Stimulated activated CD8-positive, alpha-beta memory T cell treated with anti-CD3 and anti-CD28 coated beads, Interleukin-7, amount 100 ng/mL, for 4 hours (primary cell): Measurements from ENCODE around the gene MKI67.

Source experiments
- DNase-seq, 2 donors: peaks; one replicate each; pipeline ENCODE4 v3.0.0-alpha.2; 2020; ENCODE audit warnings: low read depth in 2 of 2

MKI67 gene

DNA sequence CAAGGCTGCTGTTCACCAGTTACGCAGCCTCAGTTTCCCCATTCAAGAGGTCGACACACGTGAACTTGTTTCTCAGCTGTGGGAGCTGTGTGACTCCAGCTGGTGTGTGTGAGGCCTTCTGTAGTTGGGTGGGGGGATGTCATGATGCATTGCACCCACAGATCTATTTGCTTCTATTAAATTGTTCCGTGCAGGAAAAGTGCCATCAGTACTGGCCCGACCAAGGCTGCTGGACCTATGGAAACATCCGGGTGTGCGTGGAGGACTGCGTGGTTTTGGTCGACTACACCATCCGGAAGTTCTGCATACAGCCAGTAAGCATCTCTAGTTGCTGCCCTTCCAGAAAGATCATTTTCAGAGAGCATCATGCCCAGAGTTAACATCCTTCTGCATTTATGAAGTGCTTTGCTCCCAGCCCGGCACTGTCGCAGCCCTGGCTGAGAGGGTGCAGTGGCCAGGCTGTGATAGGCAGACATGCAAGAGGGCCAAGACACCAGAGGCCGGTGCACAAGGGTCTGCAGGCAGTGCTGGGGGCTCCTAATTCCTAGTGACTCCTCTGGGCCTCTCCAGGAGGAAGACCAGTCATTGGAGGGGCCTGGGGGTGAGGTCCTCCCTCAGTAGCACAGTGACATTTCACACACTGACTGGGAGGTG is 60.2 kb downstream of the MKI67 start:
- no peak for DNase-seq

DNA sequence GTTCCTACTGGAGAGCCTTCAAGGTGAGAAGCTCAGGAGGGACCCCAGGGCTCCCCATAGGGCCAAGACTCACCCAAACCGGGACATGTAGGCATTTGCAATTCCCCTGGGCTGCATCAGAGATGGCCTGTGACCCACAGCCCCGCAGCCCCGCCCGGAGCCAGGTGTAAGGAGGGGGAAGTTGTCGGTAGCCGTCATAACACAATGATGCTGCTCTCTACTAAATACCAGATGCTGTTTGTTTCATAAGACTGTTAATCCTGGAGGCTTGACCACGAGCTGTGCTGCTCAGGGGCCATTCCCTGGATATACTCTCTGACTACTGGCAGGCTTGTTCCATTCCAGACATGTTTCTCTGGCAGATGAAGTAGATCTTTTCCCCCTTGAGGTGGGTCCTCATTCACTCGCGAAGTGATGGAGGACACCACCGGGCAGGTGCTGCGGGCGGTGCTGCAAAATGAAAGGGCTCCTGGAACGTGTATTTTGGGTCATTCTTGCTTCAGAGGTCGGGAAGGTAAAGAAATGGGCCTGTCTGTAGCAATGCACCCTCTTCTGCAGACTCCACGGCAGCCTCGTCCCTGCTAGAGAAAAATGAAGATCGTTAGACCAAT is 61.1 kb downstream of the MKI67 start:
- no peak for DNase-seq

- DNase-seq = peak; percentile 79 to 85
Measured at GRCh38 chr10:128064108-128064969, 61.9 kb downstream of the MKI67 start.

DNA sequence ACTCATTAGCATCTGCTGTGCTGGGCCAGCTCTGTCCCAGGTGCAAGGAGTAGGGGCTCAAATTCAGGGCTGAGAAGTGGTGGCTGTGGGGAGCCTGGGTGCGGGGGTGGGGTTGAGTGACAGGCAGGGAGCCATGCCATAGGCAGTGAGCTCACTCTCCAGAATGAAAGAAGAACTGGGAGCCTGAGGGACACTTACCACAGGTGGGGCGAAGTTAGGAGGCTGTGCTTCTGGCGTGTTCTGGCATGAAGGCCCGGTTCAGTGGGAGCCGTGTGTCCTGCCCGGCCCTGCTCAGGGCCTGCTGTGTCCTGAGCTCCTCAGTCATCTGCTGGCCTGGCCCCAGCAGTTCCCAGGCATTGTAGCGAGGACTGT is 62.5 kb downstream of the MKI67 start:
- no peak for DNase-seq

DNA sequence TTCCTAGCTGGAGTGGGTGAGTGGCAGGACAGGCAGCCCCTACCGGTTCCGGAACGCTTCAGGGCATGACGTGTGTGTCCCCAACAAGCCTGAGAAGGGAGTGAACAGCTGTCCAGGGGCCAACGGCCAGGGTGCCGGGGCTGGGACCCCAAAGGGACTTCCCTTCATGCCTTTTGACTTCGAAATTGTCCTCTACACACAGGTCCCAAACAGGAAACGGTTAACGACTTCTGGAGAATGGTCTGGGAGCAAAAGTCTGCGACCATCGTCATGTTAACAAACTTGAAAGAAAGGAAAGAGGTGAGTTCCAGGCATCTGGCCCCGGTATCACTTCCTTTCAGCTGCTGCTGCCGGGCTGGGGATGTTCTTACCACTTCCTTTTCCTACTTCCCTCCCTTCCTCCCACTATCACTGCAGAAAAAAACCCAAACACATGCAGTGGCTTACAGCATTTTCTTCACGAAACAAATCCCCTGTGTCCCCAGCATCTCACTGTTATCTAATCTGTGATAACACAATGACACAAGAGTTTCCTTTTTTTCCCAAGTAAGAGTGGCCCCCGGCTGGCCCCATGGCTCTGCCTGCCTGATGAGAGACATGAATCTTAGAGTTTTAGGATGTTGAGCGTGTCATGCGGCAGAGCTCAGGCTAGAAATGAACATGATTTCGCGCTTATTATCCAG is 63.2 kb downstream of the MKI67 start:
- DNase-seq = peak; percentile 46 to 50

GRCh38 chr10:128062331-128062880 is 63.8 kb downstream of the MKI67 start:
- no peak for DNase-seq

GRCh38 chr10:128061306-128062300 is 64.6 kb downstream of the MKI67 start:
- DNase-seq = no peak

- no peak for DNase-seq
Measured at GRCh38 chr10:128060341-128061250, 65.6 kb downstream of the MKI67 start.

- no peak for DNase-seq
Measured at GRCh38 chr10:128059982-128060293, 66.3 kb downstream of the MKI67 start.

DNA sequence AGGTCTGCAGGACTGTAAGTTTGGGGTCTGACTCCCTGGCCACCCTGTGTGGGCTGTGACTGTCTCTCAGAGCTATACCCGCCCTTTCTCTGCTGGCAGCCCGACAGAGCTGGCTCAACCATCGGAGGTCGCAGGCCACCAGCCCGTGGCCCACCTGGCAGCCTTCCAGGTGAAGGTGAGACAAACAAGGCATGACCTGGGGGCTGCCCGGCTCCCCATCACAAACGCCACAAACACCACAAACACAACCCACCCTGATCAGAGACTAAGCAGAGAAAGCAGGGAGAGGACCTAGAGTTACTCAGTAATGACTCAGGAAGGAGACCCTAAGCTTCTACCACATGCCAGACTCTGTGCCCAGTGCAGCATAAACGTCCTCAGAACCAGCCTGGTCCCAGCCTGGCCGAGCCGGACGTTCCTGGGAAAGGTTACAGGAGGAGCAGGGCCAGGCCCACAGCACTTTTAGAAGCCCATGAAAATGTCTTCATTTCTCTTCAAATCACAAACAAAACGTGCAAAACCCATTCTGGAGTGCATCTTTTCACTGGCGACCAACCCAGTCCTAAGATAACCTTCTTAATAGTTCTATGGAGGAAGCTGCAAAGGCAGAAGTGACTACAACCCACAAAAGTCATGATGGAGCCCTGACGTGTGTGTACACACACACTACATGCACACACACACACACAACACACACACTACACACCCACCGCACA is 66.8 kb downstream of the MKI67 start:
- DNase-seq = no peak

- DNase-seq = no peak
Measured at GRCh38 chr10:128058750-128059134, 67.5 kb downstream of the MKI67 start.

DNA sequence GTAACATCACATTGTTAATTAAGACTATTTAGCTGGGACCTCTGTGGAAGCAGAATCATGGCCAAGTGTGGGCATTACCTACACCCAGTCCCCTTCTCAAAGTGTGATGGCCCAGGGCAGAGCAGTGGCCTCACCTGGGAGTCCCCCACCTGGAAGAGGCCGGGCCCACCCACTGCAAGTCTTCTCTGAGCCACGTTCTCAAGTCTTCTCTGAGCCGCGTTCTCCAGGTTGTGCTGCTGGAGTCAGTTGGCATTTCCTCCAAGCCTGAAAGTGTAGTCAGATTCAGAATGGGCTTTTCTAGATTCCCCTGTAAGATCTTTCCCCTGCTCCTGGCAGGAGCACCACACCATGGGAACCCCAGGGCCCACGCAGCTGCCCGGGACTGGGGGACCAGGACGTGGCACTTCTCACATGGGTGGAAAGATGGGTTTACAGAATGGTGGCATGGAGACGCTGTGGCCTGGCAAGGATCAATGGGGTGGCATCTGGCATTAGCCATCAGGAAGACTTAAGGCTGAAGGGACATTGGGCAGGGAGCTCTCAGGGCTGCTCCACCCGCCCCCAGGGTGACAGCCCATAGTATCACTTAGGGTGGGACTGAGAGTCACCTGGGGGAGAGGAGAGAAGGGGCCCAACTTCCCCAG is 68.0 kb downstream of the MKI67 start:
- no peak for DNase-seq

DNA sequence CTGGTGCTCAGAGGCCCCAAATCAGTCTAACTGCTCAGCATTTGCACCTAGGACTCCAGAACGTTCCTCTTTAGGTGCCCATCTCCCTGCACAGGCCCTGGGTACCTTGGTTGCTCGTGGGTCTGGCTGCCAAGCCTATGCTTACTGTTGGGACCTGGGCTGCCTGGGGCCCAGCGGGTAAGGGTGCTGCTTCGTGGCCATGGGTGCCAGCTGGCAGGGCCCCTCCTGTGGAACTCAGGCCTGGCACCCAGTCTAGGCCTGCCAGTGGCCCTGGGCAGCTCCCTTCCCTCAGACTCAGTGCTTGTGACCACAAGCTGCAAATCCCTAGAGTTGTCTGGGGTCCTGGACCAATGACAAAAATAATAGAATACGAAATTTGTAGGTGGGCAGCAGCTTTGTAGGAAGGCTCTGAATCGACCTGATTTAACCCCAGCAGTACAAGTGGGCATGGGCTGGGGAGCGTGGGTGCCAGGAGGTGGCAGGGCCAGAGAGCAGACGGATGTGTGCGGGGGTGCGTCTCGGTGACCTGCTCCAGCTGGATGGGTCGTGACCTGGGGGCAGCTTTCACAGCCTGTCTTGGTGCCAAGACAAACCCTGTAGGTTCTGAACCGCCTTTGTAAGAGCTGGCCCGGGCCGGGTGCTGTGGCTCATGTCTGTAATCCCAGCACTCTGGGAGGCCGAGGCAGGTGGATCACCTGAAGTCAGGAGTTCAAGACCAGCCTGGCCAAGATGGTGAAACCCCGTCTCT is 69.7 kb downstream of the MKI67 start:
- DNase-seq = no peak

DNA sequence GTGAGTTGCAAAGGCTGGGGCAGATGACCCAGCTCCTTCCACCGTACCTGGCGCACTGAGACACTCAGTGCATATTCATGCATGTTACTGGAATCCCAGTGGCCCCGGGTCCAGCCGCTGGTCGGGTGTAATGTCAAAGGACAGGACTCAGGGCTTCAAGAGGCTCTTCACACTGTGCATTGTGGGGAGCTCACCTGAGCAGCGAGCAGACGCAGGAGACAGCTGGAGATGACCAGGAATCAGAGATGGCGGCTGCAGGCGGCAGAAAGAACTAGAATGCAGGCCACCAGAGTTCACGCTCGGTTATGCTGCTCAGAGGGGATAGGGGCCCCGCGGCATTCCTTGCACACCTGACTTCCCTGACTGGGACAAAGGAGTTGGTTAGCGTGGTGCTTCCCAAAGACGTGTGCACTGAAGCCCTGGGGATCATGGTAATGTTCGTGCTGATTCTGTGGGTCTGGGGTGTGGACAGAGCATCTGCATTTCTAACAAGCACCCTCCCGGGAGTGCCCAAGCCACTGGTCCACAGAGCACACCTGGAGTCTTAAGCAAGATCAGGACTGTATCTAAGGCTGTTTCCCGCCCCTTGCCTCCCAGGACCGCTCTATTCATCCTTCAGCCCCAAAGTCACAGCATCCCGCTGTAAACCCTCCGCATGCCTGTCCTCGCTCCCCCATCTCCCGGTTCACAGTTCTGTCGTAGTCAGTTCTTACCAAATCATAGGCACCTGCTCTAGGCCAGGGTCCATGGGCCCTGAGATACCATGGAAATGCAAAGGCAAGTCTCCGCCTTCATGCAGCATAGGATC is 71.0 kb downstream of the MKI67 start:
- no peak for DNase-seq

- no peak for DNase-seq
Measured at GRCh38 chr10:128054163-128054970, 71.9 kb downstream of the MKI67 start.

DNA sequence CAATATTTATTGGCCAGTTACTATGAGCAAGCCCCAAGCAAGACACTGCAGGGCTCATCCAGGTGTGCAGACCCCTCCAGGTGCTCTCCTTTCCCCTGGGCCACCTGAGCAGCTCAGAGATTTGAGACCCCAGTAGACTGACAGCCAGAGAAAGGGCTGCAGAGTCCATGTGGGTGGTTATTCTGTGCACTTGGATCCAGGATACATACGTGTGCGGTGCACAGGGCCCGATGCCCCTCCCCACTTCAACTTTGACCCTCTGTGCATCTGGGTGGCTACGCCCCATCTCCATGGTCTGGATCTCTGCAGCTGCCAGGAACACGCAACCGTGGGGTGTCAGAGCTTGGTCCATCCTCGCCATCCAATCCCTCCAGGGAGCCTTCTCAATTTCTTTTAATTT is 72.9 kb downstream of the MKI67 start:
- no peak for DNase-seq
